Endothelial cell of umbilical vein (primary cell): Measurements from ENCODE around the gene CHSY1.

Experiments used
- CTCF ChIP-seq, 2 donors: IDR thresholded peaks; 1 replicate in 1 of 2; 2 replicates in 1 of 2; pipeline ENCODE4 v1.5.1; 2011; ENCODE audit warnings: low read length in 2 of 2, mild to moderate bottlenecking in 2 of 2, moderate library complexity in 2 of 2, control low read depth in 1 of 2, inconsistent platforms in 1 of 2, low read depth in 1 of 2; ENCODE audit not compliant: insufficient read depth in 1 of 2; ENCODE audit errors: extremely low read depth in 1 of 2
- EZH2 ChIP-seq: IDR thresholded peaks from 2 replicates; pipeline ENCODE4 v1.6.1; 2012; ENCODE audit warnings: borderline replicate concordance, low read depth, mild to moderate bottlenecking, moderate library complexity, low read length, inconsistent platforms; ENCODE audit not compliant: severe bottlenecking
- JUN ChIP-seq: IDR thresholded peaks from 2 replicates; pipeline ENCODE4 v1.6.1; 2011; ENCODE audit warnings: borderline replicate concordance, low read depth; ENCODE audit not compliant: insufficient read length, insufficient read depth
- MAX ChIP-seq: IDR thresholded peaks from 2 replicates; pipeline ENCODE4 v1.6.1; 2011; ENCODE audit not compliant: insufficient read depth, insufficient read length
- MYC ChIP-seq: IDR thresholded peaks from one replicate; pipeline ENCODE4 v1.6.1; 2011; ENCODE audit warnings: mild to moderate bottlenecking, low read depth, low read length
- POLR2A ChIP-seq: IDR thresholded peaks from 2 replicates; pipeline ENCODE4 v1.6.1; 2012; ENCODE audit warnings: low read depth, mild to moderate bottlenecking, control low read depth, low read length
- POLR2AphosphoS5 ChIP-seq: IDR thresholded peaks from 2 replicates; pipeline ENCODE4 v1.6.1; 2012; ENCODE audit warnings: low read depth, mild to moderate bottlenecking, control low read depth, low read length, moderate library complexity; ENCODE audit not compliant: insufficient read depth

GRCh38 chr15:101248274-101248673 lies 3.6 kb downstream of the CHSY1 start:
- TF ChIP-seq CTCF (IDR thresholded peaks at IDR 0.05; ENCODE audit: extremely low read depth in 1 of 2, insufficient read depth in 1 of 2, low read depth in 1 of 2, low read length in 2 of 2) (no peak), POLR2A (no peak), MAX (no peak), JUN (no peak), EZH2 (no peak), POLR2AphosphoS5 (no peak), MYC (no peak)
